GM19240 (cell line): Measurements from ENCODE around the gene HEPN1.

Source experiments
- DNase-seq: peaks from one replicate; pipeline ENCODE4 v3.0.0; 2011; ENCODE audit warnings: low spot score; ENCODE audit not compliant: insufficient read length

Gene HEPN1

GRCh38 chr11:124884869-124885479 lies 34.1 kb upstream of the HEPN1 start:
- DNase-seq = no peak

- DNase-seq = no peak
Measured at GRCh38 chr11:124886476-124886875, 32.6 kb upstream of the HEPN1 start.

GRCh38 chr11:124886978-124887666 lies 31.9 kb upstream of the HEPN1 start:
- DNase-seq = no peak

GRCh38 chr11:124887667-124888013 lies 31.4 kb upstream of the HEPN1 start:
- DNase-seq = no peak

GRCh38 chr11:124889191-124890091 lies 29.6 kb upstream of the HEPN1 start:
- no peak for DNase-seq

- no peak for DNase-seq
Measured at GRCh38 chr11:124890151-124890550, 28.9 kb upstream of the HEPN1 start.

GRCh38 chr11:124890683-124891372 lies 28.2 kb upstream of the HEPN1 start:
- no peak for DNase-seq

- no peak for DNase-seq
Measured at GRCh38 chr11:124891373-124891861, 27.6 kb upstream of the HEPN1 start.

GRCh38 chr11:124892146-124892545 lies 26.9 kb upstream of the HEPN1 start:
- DNase-seq = no peak

GRCh38 chr11:124892750-124893454 lies 26.1 kb upstream of the HEPN1 start:
- DNase-seq = no peak

GRCh38 chr11:124893781-124894401 lies 25.2 kb upstream of the HEPN1 start:
- no peak for DNase-seq

- no peak for DNase-seq
Measured at GRCh38 chr11:124894606-124895430, 24.2 kb upstream of the HEPN1 start.

- DNase-seq = no peak
Measured at GRCh38 chr11:124895471-124895971, 23.5 kb upstream of the HEPN1 start.

GRCh38 chr11:124896071-124896750 lies 22.8 kb upstream of the HEPN1 start:
- DNase-seq = no peak

GRCh38 chr11:124896821-124897391 lies 22.1 kb upstream of the HEPN1 start:
- no peak for DNase-seq

GRCh38 chr11:124897674-124898262 lies 21.3 kb upstream of the HEPN1 start, which contains the start of gene ROBO4:
Gene ROBO4 (minus strand): TSS chr11:124897865. CDS start chr11:124897795, 70 bp downstream.
- no peak for DNase-seq

GRCh38 chr11:124898263-124898680 lies 20.8 kb upstream of the HEPN1 start:
- no peak for DNase-seq

GRCh38 chr11:124898711-124899110 lies 20.3 kb upstream of the HEPN1 start:
- no peak for DNase-seq
